SJSA1 (cell line): ENCODE results near the gene FBXO40. TPM values are rescaled to one million over a fixed set of nuclear protein-coding genes. Genes with fewer than 3 reads are reported as not detected.
"Not testable (repeated sequence)": the region's sequence is repeated elsewhere in the genome, so short reads cannot be mapped to it uniquely, and the experiment has no call there.

Experiments
- DNase-seq, 2 experiments: peaks; one replicate each; pipeline ENCODE4 v3.0.0-alpha.2; 2015 to 2020; ENCODE audit warnings: low spot score in 2 of 2, low read depth in 1 of 2
- H3K27ac ChIP-seq: fragments of 250-450 bp; sonication (Bioruptor Pico); 2 replicates; pipeline ENCODE4 v1.5.1; 2020; ENCODE audit warnings: mild to moderate bottlenecking, moderate library complexity
- H3K27me3 ChIP-seq: fragments of 250-450 bp; sonication (Bioruptor Pico); replicated peaks from 2 replicates; pipeline ENCODE4 v1.5.1; 2020; ENCODE audit warnings: mild to moderate bottlenecking, moderate library complexity
- H3K36me3 ChIP-seq: fragments of 250-450 bp; sonication (Bioruptor Pico); 2 replicates; pipeline ENCODE4 v1.5.1; 2020; ENCODE audit warnings: mild to moderate bottlenecking
- H3K4me1 ChIP-seq: fragments of 250-450 bp; sonication (Bioruptor Pico); replicated peaks from 2 replicates; pipeline ENCODE4 v1.6.1; 2021; ENCODE audit warnings: mild to moderate bottlenecking
- H3K4me3 ChIP-seq: fragments of 250-450 bp; sonication (Bioruptor Pico); 2 replicates; pipeline ENCODE4 v1.5.1; 2020; ENCODE audit warnings: mild to moderate bottlenecking
- H3K9me3 ChIP-seq: fragments of 250-450 bp; sonication (Bioruptor Pico); replicated peaks from 2 replicates; pipeline ENCODE4 v1.5.1; 2020; ENCODE audit warnings: mild to moderate bottlenecking
- total RNA-seq: library from RNA; depleted of rRNA; stranded (reverse); fragments of >200 nt; shearing (Covaris generic); gene quantifications from 2 replicates; pipeline ENCODE4 v1.2.3, GENCODE V29; 2014; rRNA removed

The FBXO40 gene
- not detected in 2 replicates for total RNA-seq

GRCh38 chr3:121592856-121593702 lies at the start of gene FBXO40:
Gene FBXO40, plus strand, starts transcription at chr3:121593379. Its CDS starts 27,197 bp downstream, at chr3:121620576.
- no peak within 1 kb of the TSS for H3K27ac ChIP-seq
- no peak within 1 kb of the TSS for H3K4me3 ChIP-seq
- no peaks in the 10 kb centered on the region for H3K36me3 ChIP-seq
- H3K27me3 ChIP-seq = no peaks in the 10 kb centered on the region
- no peaks in the 10 kb centered on the region for H3K4me1 ChIP-seq
- no peak for DNase-seq
- no peaks in the 10 kb centered on the region for H3K9me3 ChIP-seq

GRCh38 chr3:121545049-121545573 lies 48.1 kb upstream of the FBXO40 start:
- Histone ChIP-seq H3K9me3 (no peaks in the 10 kb centered on the region), H3K27me3 (no peaks in the 10 kb centered on the region), H3K4me1 (0 out of 2 replicates have a peak, but pooled peaks cover 9% of the 10 kb centered on the region), H3K4me3 (peak overlapping the region; percentile 69), H3K36me3 (peaks cover 31% of the 10 kb centered on the region), H3K27ac (peak overlapping the region; percentile 63)
- no peak for DNase-seq

GRCh38 chr3:121545574-121546455 lies 47.4 kb upstream of the FBXO40 start, which contains the start of gene POLQ:
Gene POLQ, minus strand, starts transcription at chr3:121545988. Its CDS starts 111 bp downstream, at chr3:121545877.
- H3K27ac ChIP-seq = peak within 1 kb of the TSS; percentile 63
- H3K36me3 ChIP-seq = peaks cover 26% of the 10 kb centered on the region
- H3K9me3 ChIP-seq = no peaks in the 10 kb centered on the region
- H3K4me1 ChIP-seq = 0 out of 2 replicates have a peak, but pooled peaks cover 9% of the 10 kb centered on the region
- no peaks in the 10 kb centered on the region for H3K27me3 ChIP-seq
- DNase-seq = peak; percentile 85 to 88
- peak within 1 kb of the TSS; percentile 69 for H3K4me3 ChIP-seq

- H3K27me3 ChIP-seq = no peaks in the 10 kb centered on the region
- no peak for DNase-seq
- H3K27ac ChIP-seq = no peak overlapping the region
- H3K9me3 ChIP-seq = no peaks in the 10 kb centered on the region
- H3K4me3 ChIP-seq = peak overlapping the region; percentile 17; the same call in 1 of the 2 replicates
- H3K36me3 ChIP-seq = no peaks in the 10 kb centered on the region
- H3K4me1 ChIP-seq = no peaks in the 10 kb centered on the region
Observed at GRCh38 chr3:121552379-121552778, 40.8 kb upstream of the FBXO40 start.

GRCh38 chr3:121552797-121553196 lies 40.4 kb upstream of the FBXO40 start:
- DNase-seq = no peak
- Histone ChIP-seq H3K36me3 (no peaks in the 10 kb centered on the region), H3K27me3 (no peaks in the 10 kb centered on the region), H3K27ac (no peak overlapping the region), H3K9me3 (no peaks in the 10 kb centered on the region), H3K4me3 (no peak overlapping the region), H3K4me1 (no peaks in the 10 kb centered on the region)

- no peak overlapping the region for H3K27ac ChIP-seq
- no peak for DNase-seq
- H3K27me3 ChIP-seq = no peaks in the 10 kb centered on the region
- no peaks in the 10 kb centered on the region for H3K36me3 ChIP-seq
- H3K4me3 ChIP-seq = no peak overlapping the region
- H3K4me1 ChIP-seq = no peaks in the 10 kb centered on the region
- H3K9me3 ChIP-seq = no peaks in the 10 kb centered on the region
Observed at GRCh38 chr3:121557426-121557934, 35.7 kb upstream of the FBXO40 start.

- Histone ChIP-seq H3K9me3 (no peaks in the 10 kb centered on the region), H3K4me3 (no peak overlapping the region)
Observed at GRCh38 chr3:121562148-121562547, 31.0 kb upstream of the FBXO40 start.

GRCh38 chr3:121566773-121567172 lies 26.4 kb upstream of the FBXO40 start:
- no peaks in the 10 kb centered on the region for H3K9me3 ChIP-seq
- no peak overlapping the region for H3K27ac ChIP-seq
- H3K4me3 ChIP-seq = no peak overlapping the region
- H3K36me3 ChIP-seq = no peaks in the 10 kb centered on the region
- no peak for DNase-seq
- H3K4me1 ChIP-seq = no peaks in the 10 kb centered on the region
- peaks cover 4% of the 10 kb centered on the region; the same call in 1 of the 2 replicates for H3K27me3 ChIP-seq

More at GRCh38 chr3:121562148-121562547, 31.0 kb upstream of the FBXO40 start:
- no peaks in the 10 kb centered on the region for H3K27me3 ChIP-seq
- H3K4me1 ChIP-seq = no peaks in the 10 kb centered on the region
- H3K36me3 ChIP-seq = no peaks in the 10 kb centered on the region
- no peak for DNase-seq
- H3K27ac ChIP-seq = no peak overlapping the region

GRCh38 chr3:121567649-121568048 lies 25.5 kb upstream of the FBXO40 start, which contains the start of gene ARGFX:
Gene ARGFX, plus strand, starts transcription at chr3:121567949. Its CDS starts 2,765 bp downstream, at chr3:121570714.
- Histone ChIP-seq H3K4me1 (no peaks in the 10 kb centered on the region), H3K27me3 (peaks cover 4% of the 10 kb centered on the region; the same call in 1 of the 2 replicates), H3K36me3 (no peaks in the 10 kb centered on the region), H3K4me3 (no peak within 1 kb of the TSS), H3K27ac (no peak within 1 kb of the TSS), H3K9me3 (no peaks in the 10 kb centered on the region)
- no peak for DNase-seq

- Histone ChIP-seq H3K4me1 (no peaks in the 10 kb centered on the region), H3K27ac (no peak overlapping the region)
- DNase-seq = no peak
Observed at GRCh38 chr3:121574449-121574848, 18.7 kb upstream of the FBXO40 start.

GRCh38 chr3:121581691-121582090 lies 11.5 kb upstream of the FBXO40 start:
- no peak overlapping the region for H3K4me3 ChIP-seq
- 0 out of 2 replicates have a peak, but pooled peaks cover 3% of the 10 kb centered on the region for H3K27me3 ChIP-seq
- H3K27ac ChIP-seq = no peak overlapping the region
- H3K36me3 ChIP-seq = no peaks in the 10 kb centered on the region
- no peaks in the 10 kb centered on the region for H3K9me3 ChIP-seq
- no peak for DNase-seq
- H3K4me1 ChIP-seq = no peaks in the 10 kb centered on the region

More at GRCh38 chr3:121574449-121574848, 18.7 kb upstream of the FBXO40 start:
- Histone ChIP-seq H3K36me3 (no peaks in the 10 kb centered on the region), H3K27me3 (0 out of 2 replicates have a peak, but pooled peaks cover 4% of the 10 kb centered on the region), H3K9me3 (no peaks in the 10 kb centered on the region), H3K4me3 (no peak overlapping the region)

GRCh38 chr3:121584418-121584817 lies 8.8 kb upstream of the FBXO40 start:
- H3K4me1 ChIP-seq = no peaks in the 10 kb centered on the region
- H3K27ac ChIP-seq = no peak overlapping the region
- H3K4me3 ChIP-seq = no peak overlapping the region
- 0 out of 2 replicates have a peak, but pooled peaks cover 3% of the 10 kb centered on the region for H3K27me3 ChIP-seq
- DNase-seq = no peak
- H3K36me3 ChIP-seq = no peaks in the 10 kb centered on the region
- H3K9me3 ChIP-seq = no peaks in the 10 kb centered on the region

- H3K27me3 ChIP-seq, DNase-seq, H3K9me3 ChIP-seq, H3K4me3 ChIP-seq, H3K4me1 ChIP-seq, H3K27ac ChIP-seq, H3K36me3 ChIP-seq: not testable (repeated sequence)
Observed at GRCh38 chr3:121593806-121594205, 627 bp downstream of the FBXO40 start.
